SK-N-SH (cell line): ENCODE results near the gene SLAMF8. TPM values are rescaled to one million over a fixed set of nuclear protein-coding genes. Genes with fewer than 3 reads are reported as not detected.

Source experiments
- CTCF ChIA-PET: fragments of 300-600, 350-600 bp; formaldehyde crosslinking; extraction: SDS; loops from one replicate; lab custom pipeline; 2021; lab: Yijun Ruan, JAX
- POLR2A ChIA-PET: fragments of 350-600 bp; sonication (Branson Sonifier 250); formaldehyde crosslinking; extraction: SDS; loops from one replicate; lab custom pipeline; 2020; ENCODE audit warnings: antibody characterized with exemption, inconsistent platforms; lab: Yijun Ruan, JAX
- DNase-seq: peaks from one replicate; pipeline ENCODE4 v3.0.0; 2012
- H2AFZ ChIP-seq: fragments of 200-600 bp; sonication (generic); 2 replicates; pipeline ENCODE4 v1.8.1; 2016; ENCODE audit warnings: antibody characterized with exemption, mild to moderate bottlenecking, low read depth
- H3F3A ChIP-seq: fragments of 200-600 bp; sonication (generic); replicated peaks from 2 replicates; pipeline ENCODE3; 2016; ENCODE audit warnings: antibody characterized with exemption, mild to moderate bottlenecking; ENCODE audit not compliant: insufficient read depth
- H3K27ac ChIP-seq, 2 experiments: fragments of 200-500 bp in 1 of 2; fragments of 200-600 bp in 1 of 2; sonication (Bioruptor generic) in 1 of 2; sonication (generic), shearing (Covaris generic) in 1 of 2; 2 replicates each; pipeline versions ENCODE4 v1.5.1 to v1.6.1; 2014 to 2016; ENCODE audit warnings: low read depth in 2 of 2, inconsistent platforms in 1 of 2, low read length in 1 of 2, mild to moderate bottlenecking in 1 of 2, mixed read lengths in 1 of 2
- H3K27me3 ChIP-seq: fragments of 200-600 bp; sonication (generic), shearing (Covaris generic); 2 replicates; pipeline ENCODE4 v1.6.1; 2016; ENCODE audit warnings: mixed run types; ENCODE audit not compliant: insufficient read depth
- H3K36me3 ChIP-seq, 2 experiments: fragments of 200-500 bp in 1 of 2; fragments of 200-600 bp in 1 of 2; sonication (Bioruptor generic) in 1 of 2; sonication (generic) in 1 of 2; replicated peaks in 1 of 2; 2 replicates each; pipeline versions ENCODE3 to v1.5.1; 2014 to 2016; ENCODE audit warnings: low read length in 1 of 2, mild to moderate bottlenecking in 1 of 2; ENCODE audit not compliant: insufficient read depth in 2 of 2, control insufficient read depth in 1 of 2
- H3K4me1 ChIP-seq, 2 experiments: fragments of 200-500 bp in 1 of 2; fragments of 200-600 bp in 1 of 2; sonication (Bioruptor generic) in 1 of 2; sonication (generic), shearing (Covaris generic) in 1 of 2; 2 replicates each; pipeline versions ENCODE4 v1.5.1 to v1.6.1; 2014 to 2016; ENCODE audit warnings: low read depth in 1 of 2, low read length in 1 of 2, mixed run types in 1 of 2; ENCODE audit not compliant: insufficient read depth in 2 of 2, control insufficient read depth in 1 of 2
- H3K4me2 ChIP-seq: fragments of 200-600 bp; sonication (generic), shearing (Covaris generic); 2 replicates; pipeline ENCODE4 v1.6.1; 2017; ENCODE audit warnings: mixed run types
- H3K4me3 ChIP-seq, 2 experiments: fragments of 200-500 bp in 1 of 2; fragments of 200-600 bp in 1 of 2; sonication (Bioruptor generic) in 1 of 2; sonication (generic), shearing (Covaris generic) in 1 of 2; 2 replicates each; pipeline versions ENCODE4 v1.5.1 to v1.8.1; 2014 to 2016; ENCODE audit warnings: low read depth in 2 of 2, inconsistent platforms in 1 of 2, low read length in 1 of 2, mild to moderate bottlenecking in 1 of 2, mixed read lengths in 1 of 2, moderate library complexity in 1 of 2
- H3K79me2 ChIP-seq: fragments of 200-600 bp; sonication (generic); 2 replicates; pipeline ENCODE4 v1.8.1; 2017; ENCODE audit warnings: mild to moderate bottlenecking; ENCODE audit not compliant: insufficient read depth
- H3K9ac ChIP-seq: fragments of 200-600 bp; sonication (generic); 2 replicates; pipeline ENCODE4 v1.6.1; 2017; ENCODE audit warnings: mixed run types
- H3K9me2 ChIP-seq: fragments of 200-600 bp; sonication (generic); 2 replicates; pipeline ENCODE4 v1.6.1; 2017; ENCODE audit warnings: mixed run types
- H3K9me3 ChIP-seq: fragments of 200-600 bp; sonication (generic); 2 replicates; pipeline ENCODE4 v1.6.1; 2017; ENCODE audit warnings: mixed run types, mild to moderate bottlenecking, moderate library complexity
- H4K20me1 ChIP-seq: fragments of 200-600 bp; sonication (generic); 2 replicates; pipeline ENCODE4 v1.6.1; 2017; ENCODE audit warnings: mild to moderate bottlenecking, mixed run types; ENCODE audit not compliant: insufficient read depth
- CHD2 ChIP-seq: fragments of 150-350 bp; IDR thresholded peaks from 2 replicates; pipeline ENCODE4 v1.6.1; 2018; ENCODE audit warnings: low read length; ENCODE audit not compliant: partially characterized antibody
- EP300 ChIP-seq, 2 experiments: IDR thresholded peaks; 2 replicates each; pipeline versions ENCODE4 v1.4.0 to v1.6.1; 2012; ENCODE audit warnings: borderline replicate concordance in 1 of 2, low read depth in 1 of 2, low read length in 1 of 2
- FOXJ3 ChIP-seq: sonication (generic); formaldehyde crosslinking; IDR thresholded peaks from 2 replicates; pipeline ENCODE4 v1.5.1; 2020; ENCODE audit warnings: mild to moderate bottlenecking, missing genetic modification reagents
- GABPA ChIP-seq: IDR thresholded peaks from 2 replicates; pipeline ENCODE4 v1.4.0; 2012; ENCODE audit warnings: low read depth, mild to moderate bottlenecking
- JUND ChIP-seq: IDR thresholded peaks from 2 replicates; pipeline ENCODE4 v1.4.0; 2012
- MAX ChIP-seq: IDR thresholded peaks from 2 replicates; pipeline ENCODE4 v1.4.0; 2012; ENCODE audit warnings: low read depth
- MEF2A ChIP-seq: IDR thresholded peaks from 2 replicates; pipeline ENCODE4 v1.4.0; 2012; ENCODE audit warnings: low read depth, borderline replicate concordance
- MXI1 ChIP-seq: IDR thresholded peaks from 2 replicates; pipeline ENCODE4 v1.6.1; 2012; ENCODE audit warnings: mild to moderate bottlenecking, low read depth, low read length, improper control_type of control experiment
- RAD21 ChIP-seq: IDR thresholded peaks from 2 replicates; pipeline ENCODE4 v1.6.1; 2012; ENCODE audit warnings: mild to moderate bottlenecking, low read length
- RCOR1 ChIP-seq: fragments of 150-350 bp; IDR thresholded peaks from 2 replicates; pipeline ENCODE4 v1.6.1; 2017; ENCODE audit warnings: antibody characterized with exemption, low read length
- REST ChIP-seq: IDR thresholded peaks from 2 replicates; pipeline ENCODE4 v1.6.1; 2012; ENCODE audit warnings: mild to moderate bottlenecking, low read depth, low read length, moderate library complexity
- RXRA ChIP-seq: IDR thresholded peaks from 2 replicates; pipeline ENCODE4 v1.4.0; 2012; ENCODE audit warnings: low read depth, mild to moderate bottlenecking, borderline replicate concordance
- TAF1 ChIP-seq: IDR thresholded peaks from 2 replicates; pipeline ENCODE4 v1.6.1; 2012; ENCODE audit warnings: low read depth, mild to moderate bottlenecking, low read length, moderate library complexity, borderline replicate concordance
- TCF12 ChIP-seq: IDR thresholded peaks from 2 replicates; pipeline ENCODE4 v1.4.0; 2012
- TEAD4 ChIP-seq: IDR thresholded peaks from 2 replicates; pipeline ENCODE4 v1.4.0; 2012; ENCODE audit warnings: mild to moderate bottlenecking, borderline replicate concordance; ENCODE audit not compliant: insufficient read depth
- USF2 ChIP-seq: fragments of 150-350 bp; IDR thresholded peaks from 2 replicates; pipeline ENCODE4 v1.6.1; 2017; ENCODE audit warnings: antibody characterized with exemption, low read length, low read depth, borderline replicate concordance
- ZBTB33 ChIP-seq: IDR thresholded peaks from 2 replicates; pipeline ENCODE4 v1.4.0; 2012; ENCODE audit warnings: low read depth, borderline replicate concordance
- WGBS: methylation state at CpG from one replicate; pipeline ENCODE4 v1.1.6; 2017; ENCODE audit warnings: low lambda C conversion rate; 5-methylcytosine and 5-hydroxymethylcytosine counted together
- polyA plus RNA-seq, 3 experiments: library from polyadenylated mRNA; depleted of rRNA; stranded (reverse); fragments of >200 nt; gene quantifications; 2 replicates each; pipeline ENCODE4 v1.2.3, GENCODE V29; 2012

Gene SLAMF8
- polyA plus RNA-seq, 1 of the 3 experiments (the other 2 are of a cell fraction) = not detected

- no peak for TF ChIP-seq USF2
- no peak for TF ChIP-seq FOXJ3 (CRISPR knock-in tag)
Observed at GRCh38 chr1:159864262-159864661, 37.6 kb downstream of the SLAMF8 start (continued).

GRCh38 chr1:159866066-159866465 lies 39.4 kb downstream of the SLAMF8 start:
- H3K9ac ChIP-seq = no peak overlapping the region
- H4K20me1 ChIP-seq = no peaks in the 10 kb centered on the region
- no peak for DNase-seq
- no peaks in the 10 kb centered on the region for H3K9me2 ChIP-seq
- POLR2A ChIA-PET = no interaction called here
- H3K4me3 ChIP-seq = no peak overlapping the region
- H3K36me3 ChIP-seq = no peaks in the 10 kb centered on the region
- CTCF ChIA-PET = interaction anchor here (0.7 kb wide), 1 partner anchor 25 kb away, joined by 3 read pairs; no protein-coding TSS in a partner anchor
- no peaks in the 10 kb centered on the region for H3K27me3 ChIP-seq
- no peak overlapping the region for H3K4me2 ChIP-seq
- H3K27ac ChIP-seq = no peak overlapping the region
- no peak overlapping the region for H2AFZ ChIP-seq
- H3K9me3 ChIP-seq = no peaks in the 10 kb centered on the region
- H3K79me2 ChIP-seq = no peaks in the 10 kb centered on the region
- peaks cover 5 to 9% of the 10 kb centered on the region in 2 experiments; a peak in 1 of 4 replicates for H3K4me1 ChIP-seq
- 60% methylated on average over 1 of the region's 1 CpG for WGBS
- TF ChIP-seq RXRA = no peak
- no peak for TF ChIP-seq MEF2A
- TF ChIP-seq RAD21 = no peak
- no peak for TF ChIP-seq TAF1
- TF ChIP-seq FOXJ3 (CRISPR knock-in tag) = no peak
- no peak for TF ChIP-seq GABPA
- no peak for TF ChIP-seq MXI1
- no peaks in the 10 kb centered on the region for H3F3A ChIP-seq

- TF ChIP-seq USF2 (no peak), RCOR1 (no peak), JUND (no peak), REST (no peak), RAD21 (no peak), MAX (no peak), ZBTB33 (no peak), TEAD4 (no peak), CHD2 (no peak), RXRA (no peak), EP300 (IDR thresholded peaks at IDR 0.05; ENCODE audit: borderline replicate concordance in 1 of 2, low read depth in 1 of 2, low read length in 1 of 2) (no peak), TCF12 (no peak)
- WGBS = 90% methylated on average over 14 of the region's 14 CpGs
- CTCF ChIA-PET = interaction anchor here (1.7 kb wide), 1 partner anchor 68 kb away, joined by 5 read pairs; no protein-coding TSS in a partner anchor
Observed at GRCh38 chr1:159866905-159867663, 40.4 kb downstream of the SLAMF8 start.

More at GRCh38 chr1:159866905-159867663, 40.4 kb downstream of the SLAMF8 start:
- Histone ChIP-seq H3K27me3 (no peaks in the 10 kb centered on the region), H3K4me3 (no peak overlapping the region), H3K79me2 (no peaks in the 10 kb centered on the region), H3K9me3 (no peaks in the 10 kb centered on the region), H3K4me2 (no peak overlapping the region), H3K4me1 (peaks cover 5 to 9% of the 10 kb centered on the region in 2 experiments; a peak in 1 of 4 replicates), H3K27ac (no peak overlapping the region), H3K9me2 (no peaks in the 10 kb centered on the region), H4K20me1 (no peaks in the 10 kb centered on the region), H2AFZ (no peak overlapping the region), H3F3A (no peaks in the 10 kb centered on the region), H3K36me3 (no peaks in the 10 kb centered on the region), H3K9ac (no peak overlapping the region)
- POLR2A ChIA-PET = no interaction called here
- DNase-seq = no peak
